ENCODE data around the gene RDX. TPM values are rescaled to one million over a fixed set of nuclear protein-coding genes. Genes with fewer than 3 reads are reported as not detected.

RDX gene
- total and polyA plus RNA-seq, 2 of the 13 experiments (the other 11 are each of a cell fraction or from before 2014, with no cell fraction given) = 20.7 to 63.1 TPM

GRCh38 chr11:110196884-110197420 lies 99.5 kb downstream of the RDX start (continued):
- no peak for TF ChIP-seq ARID4A (CRISPR knock-in tag; IDR thresholded peaks at IDR 0.05; ENCODE audit: borderline replicate concordance)
- no peak for TF ChIP-seq FOXA1 (IDR thresholded peaks at IDR 0.05)
- TF ChIP-seq FOXA1 (CRISPR knock-in tag; IDR thresholded peaks at IDR 0.05) = no peak
- TF ChIP-seq IKZF5 (CRISPR knock-in tag; IDR thresholded peaks at IDR 0.05) = no peak
- TF ChIP-seq, protein P1, sequence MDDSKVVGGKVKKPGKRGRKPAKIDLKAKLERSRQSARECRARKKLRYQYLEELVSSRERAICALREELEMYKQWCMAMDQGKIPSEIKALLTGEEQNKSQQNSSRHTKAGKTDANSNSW (CRISPR knock-in tag; IDR thresholded peaks at IDR 0.05; ENCODE audit: borderline replicate concordance) = no peak
- no peak for TF ChIP-seq ZSCAN25 (CRISPR knock-in tag; IDR thresholded peaks at IDR 0.05)
- no peak for TF ChIP-seq TCF7L2 (IDR thresholded peaks at IDR 0.05; ENCODE audit: low read depth, low read length)
- TF ChIP-seq KAT8 (CRISPR knock-in tag; IDR thresholded peaks at IDR 0.05) = no peak
- TF ChIP-seq ZNF552 (CRISPR knock-in tag; IDR thresholded peaks at IDR 0.05; ENCODE audit: borderline replicate concordance) = no peak
- no peak for TF ChIP-seq PAX8 (CRISPR knock-in tag; IDR thresholded peaks at IDR 0.05; ENCODE audit: borderline replicate concordance)
- no peak for TF ChIP-seq KLF15 (CRISPR knock-in tag; IDR thresholded peaks at IDR 0.05; ENCODE audit: borderline replicate concordance)
- TF ChIP-seq KLF6 (CRISPR knock-in tag; IDR thresholded peaks at IDR 0.05) = no peak
- no peak for TF ChIP-seq ZKSCAN8 (CRISPR knock-in tag; IDR thresholded peaks at IDR 0.05; ENCODE audit: borderline replicate concordance)
- no peak for TF ChIP-seq RARG (CRISPR knock-in tag; IDR thresholded peaks at IDR 0.05; ENCODE audit: low read depth)
- no peak for TF ChIP-seq SP5 (CRISPR knock-in tag; IDR thresholded peaks at IDR 0.05; ENCODE audit: borderline replicate concordance, low read depth)
- no peak for TF ChIP-seq ZMYM3 (CRISPR knock-in tag; IDR thresholded peaks at IDR 0.05)

Measured in HepG2 (cell line).